GM19240 (cell line): ENCODE measurements around the gene CPXM1.

ENCODE experiments used
- DNase-seq: peaks from one replicate; pipeline ENCODE4 v3.0.0; 2011; ENCODE audit warnings: low spot score; ENCODE audit not compliant: insufficient read length

CPXM1 gene

DNA sequence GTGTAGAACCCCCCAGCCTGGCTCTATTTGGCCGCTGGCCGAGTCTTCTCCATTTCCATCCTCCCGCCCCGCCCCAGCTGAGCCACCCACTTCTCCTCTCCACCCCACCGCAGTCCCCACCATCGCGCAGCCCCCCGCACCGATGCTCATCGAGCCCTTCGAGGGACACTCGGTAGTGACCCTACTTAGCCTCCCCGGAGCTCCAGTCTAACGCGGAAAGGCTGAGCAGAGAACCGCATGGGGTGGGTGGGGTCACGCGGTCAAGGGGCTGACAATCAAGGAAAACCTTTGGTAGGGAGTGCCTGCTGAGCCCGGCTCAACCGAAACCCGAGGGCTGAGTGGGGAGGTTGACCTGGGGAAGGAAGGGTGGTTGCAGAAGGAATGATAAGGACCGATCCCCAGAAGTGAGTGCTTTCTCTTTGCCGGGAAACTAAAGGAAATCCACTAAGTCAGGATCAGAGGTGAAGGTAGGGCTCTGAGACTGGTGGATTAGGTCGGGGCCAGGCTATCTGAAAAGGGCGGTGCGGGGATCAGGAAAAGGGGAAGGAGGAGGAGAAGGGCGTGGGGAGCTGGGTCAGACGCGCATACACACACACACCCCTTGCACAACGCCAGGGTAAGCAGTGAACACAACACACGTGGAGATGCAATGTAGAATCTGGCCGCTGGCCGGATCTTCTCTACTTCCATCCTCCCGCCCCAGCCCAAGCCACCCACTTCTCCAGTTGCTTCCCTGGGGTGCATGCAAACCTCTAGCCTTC is 49.8 kb downstream of the CPXM1 start:
- DNase-seq = no peak

DNA sequence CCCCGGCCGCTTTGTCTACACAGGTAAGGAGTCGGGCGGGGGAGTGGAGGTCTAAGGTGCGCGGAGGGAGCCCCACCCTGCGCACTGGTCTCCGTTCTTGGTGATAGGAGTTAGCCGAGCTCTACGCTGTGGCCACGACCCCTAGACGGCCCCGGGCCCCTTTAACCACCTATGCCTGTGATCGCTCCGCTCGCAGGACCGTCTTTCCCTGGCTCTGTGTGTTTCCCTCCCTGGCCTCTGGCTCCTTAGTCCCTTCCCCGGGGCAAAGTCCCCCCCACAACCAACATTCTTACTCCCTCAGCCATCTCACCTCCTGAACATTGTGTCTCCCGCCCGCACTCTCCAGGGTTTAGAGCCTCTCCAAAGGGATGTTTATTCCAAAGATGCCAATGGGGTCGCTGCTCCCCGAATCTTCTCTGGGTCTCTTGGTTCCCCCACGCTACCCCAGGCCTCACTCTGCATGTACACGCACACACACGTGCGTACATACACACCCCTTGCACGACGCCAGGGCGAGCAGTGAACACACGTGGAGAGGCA is 50.4 kb downstream of the CPXM1 start:
- no peak for DNase-seq

DNA sequence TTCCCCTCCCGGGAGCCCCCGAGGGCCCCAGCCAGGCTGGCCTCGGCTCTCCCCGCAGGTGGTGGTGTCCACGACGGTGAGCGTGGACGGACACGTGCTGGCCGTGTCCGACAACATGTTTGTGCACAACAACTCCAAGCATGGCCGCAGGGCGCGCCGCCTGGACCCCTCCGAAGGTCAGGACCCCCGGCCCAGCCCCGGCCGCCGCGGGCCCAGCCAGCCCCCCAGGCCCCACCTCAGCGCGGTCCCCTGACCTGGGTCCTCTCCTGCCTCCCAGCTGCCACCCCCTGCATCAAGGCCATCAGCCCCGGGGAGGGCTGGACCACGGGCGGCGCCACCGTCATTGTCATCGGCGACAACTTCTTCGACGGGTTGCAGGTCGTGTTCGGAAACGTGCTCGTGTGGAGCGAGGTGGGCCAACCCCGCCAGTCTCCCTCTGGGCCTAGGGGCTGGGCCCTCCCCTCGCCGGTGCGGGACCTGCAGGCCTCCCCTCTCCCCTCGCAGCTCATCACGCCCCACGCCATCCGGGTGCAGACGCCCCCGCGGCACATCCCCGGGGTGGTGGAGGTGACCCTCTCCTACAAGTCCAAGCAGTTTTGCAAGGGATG is 51.0 kb downstream of the CPXM1 start:
- DNase-seq = no peak

DNA sequence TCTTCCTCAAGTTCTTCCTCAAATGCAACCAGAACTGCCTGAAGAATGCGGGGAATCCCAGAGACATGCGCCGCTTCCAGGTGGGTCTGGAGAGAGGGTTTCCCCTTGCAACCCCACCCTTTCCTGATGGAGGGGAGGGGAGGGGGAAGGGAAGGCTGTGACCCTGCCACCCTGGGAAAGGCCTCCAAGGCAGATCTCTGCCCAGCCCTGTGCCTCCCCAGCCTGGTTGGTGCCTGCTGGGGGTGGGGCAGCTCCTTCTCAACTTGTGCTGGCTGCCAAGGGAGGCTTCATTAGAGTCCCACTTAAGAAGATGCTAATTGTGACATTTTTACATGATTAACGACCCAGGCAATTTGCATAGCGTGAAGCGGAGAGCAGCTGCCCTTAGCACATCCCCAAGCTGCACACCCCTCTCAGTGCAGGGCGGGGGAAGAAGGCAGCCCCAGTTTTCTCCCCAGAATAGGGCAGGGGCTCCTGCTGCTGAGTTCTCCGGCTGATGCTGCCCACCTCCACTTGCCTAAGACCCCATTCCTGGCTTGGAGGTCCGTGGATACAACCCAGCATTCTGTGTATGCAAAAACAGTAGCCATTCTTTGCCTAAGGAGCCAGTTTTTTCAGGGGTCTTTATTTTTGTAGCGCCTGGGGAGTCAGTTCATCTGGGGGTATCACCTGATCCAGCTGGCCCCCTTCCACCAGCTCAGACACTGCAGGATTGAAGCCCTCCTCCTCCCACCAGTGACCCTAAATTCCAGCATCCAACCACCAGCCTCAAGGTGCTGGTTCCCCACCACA is 51.7 kb downstream of the CPXM1 start:
- no peak for DNase-seq

DNA sequence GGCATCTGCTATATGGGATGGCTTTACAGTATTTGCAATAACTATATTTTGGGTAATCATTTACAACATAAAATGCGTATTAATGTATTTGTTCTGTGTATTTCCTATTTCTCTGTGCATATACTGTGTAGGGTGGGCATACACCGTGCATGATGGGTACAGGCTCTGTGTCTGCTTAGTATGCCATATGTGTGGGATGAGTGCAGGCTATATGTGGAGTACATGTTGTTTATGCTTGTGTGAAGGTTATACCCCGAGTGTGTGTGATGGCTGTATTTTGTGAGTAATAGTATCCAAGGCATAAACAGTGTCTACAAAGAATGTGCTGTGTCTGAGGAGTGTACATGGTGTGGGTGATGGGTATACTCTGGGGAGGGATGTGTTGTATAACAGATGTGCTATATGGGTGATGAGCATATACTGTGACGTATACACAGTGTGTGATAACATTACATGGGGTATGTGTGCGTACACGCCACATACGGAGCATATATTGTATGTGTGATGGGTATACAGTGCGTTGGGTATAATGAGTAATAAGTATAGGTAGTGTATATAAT is 52.7 kb downstream of the CPXM1 start:
- no peak for DNase-seq

DNA sequence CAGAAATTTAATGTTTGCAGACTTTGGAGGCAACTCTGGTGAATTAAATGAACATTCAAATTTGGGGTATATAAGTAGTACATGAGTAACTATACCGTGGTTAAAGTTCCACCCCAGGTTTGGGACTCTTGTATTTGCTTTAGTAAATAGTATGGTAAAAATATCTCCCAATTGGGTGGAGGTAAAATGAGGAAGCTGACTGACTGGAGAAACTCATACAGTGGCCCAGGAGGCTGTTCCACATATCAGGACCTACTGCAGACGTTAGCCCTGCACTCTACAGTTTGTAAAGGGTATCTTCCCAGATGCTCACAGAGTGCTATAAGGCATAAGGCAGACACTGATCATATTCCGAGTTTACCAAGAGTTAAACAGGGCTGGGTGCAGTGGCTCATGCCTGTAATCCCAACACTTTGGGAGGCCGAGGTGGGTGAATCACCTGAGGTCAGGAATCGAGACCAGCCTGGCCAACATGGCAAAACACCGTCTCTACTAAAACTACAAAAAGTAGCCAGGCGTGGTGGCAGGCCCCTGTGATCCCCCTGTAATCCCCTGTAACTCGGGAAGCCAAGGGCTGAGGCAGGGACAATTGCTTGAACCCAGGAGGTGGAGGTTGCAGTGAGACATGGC is 53.7 kb downstream of the CPXM1 start:
- no peak for DNase-seq

DNA sequence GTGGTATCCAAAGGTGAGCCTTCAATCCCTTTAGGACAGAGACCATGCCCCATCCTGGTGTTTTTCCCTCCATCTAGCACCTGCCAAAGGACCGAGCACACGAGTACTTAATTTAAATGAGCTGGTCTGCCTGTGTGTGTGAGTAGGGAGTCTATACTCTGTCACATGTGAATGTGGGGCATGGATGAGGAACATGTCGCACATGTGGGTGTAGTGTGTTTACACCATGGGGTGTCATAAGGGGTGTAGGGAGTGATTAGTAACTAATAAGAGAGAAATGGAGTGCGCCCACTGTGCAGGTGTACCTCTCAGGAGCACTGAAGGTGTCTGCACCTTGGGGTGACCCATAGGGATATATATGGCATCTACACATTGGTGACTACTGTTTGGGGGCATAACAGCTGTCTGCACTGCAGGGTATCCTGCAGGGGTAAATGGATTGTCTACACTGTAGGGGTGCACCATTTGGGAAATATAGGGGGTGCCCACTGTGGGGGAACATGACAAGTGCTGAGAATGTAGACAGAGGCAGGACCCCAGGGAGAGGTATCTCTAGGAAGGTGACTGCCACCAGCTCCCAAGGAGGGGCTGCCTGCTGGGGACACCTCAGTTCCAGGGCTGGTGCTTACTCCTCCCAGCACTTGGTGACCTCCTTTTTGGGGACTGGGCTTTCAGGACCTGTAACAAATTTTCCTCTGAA is 54.3 kb downstream of the CPXM1 start:
- DNase-seq = no peak

DNA sequence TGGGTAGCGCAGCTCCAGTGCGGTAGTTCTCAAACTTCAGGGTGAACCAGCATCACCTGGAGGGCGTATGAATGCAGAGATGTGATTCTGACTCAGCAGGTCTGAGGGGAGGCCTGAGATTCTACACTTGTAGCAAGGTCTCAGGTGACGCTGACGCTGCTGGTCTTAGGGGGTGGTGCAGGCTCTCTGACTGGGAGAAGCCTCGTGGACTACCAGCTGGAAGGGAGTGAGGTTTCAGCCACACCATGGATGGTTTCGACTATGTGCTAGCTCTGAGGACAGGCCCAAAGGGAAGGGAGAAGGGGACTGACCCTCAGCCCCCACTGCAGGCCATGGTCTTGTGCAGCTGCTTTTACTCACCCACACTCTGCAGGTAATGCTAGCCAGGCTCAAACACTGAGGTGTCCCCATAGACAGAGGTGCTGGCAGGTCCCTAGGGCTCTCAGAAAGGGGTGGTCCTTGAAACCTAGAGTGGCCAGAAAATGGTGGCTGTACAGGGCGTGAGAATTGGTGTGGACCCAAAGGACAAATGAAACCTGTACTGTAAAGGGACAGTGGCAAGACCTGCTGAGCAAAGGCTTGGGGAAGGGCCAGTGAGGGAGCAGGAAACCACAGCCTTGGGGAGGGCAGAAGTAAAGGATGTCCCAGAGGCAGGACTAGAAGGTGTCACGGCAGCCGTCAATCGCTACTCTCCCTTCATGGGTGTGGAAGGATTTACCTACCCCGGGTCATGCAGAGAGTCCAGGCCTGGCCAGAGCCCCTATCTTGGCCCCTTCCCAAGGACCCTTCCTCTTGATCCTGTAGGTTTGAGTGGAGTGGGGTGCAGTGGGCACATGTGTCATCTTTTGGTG is 55.1 kb downstream of the CPXM1 start:
- no peak for DNase-seq
